HG02973 (cell line): ENCODE results near the gene ITGB8.
A peak's percentile ranks its signal among the peaks of the same experiment; 100 is the strongest.
"Not testable (repeated sequence)": the region's sequence is repeated elsewhere in the genome, so short reads cannot be mapped to it uniquely, and the experiment has no call there.

Experiments used
- ATAC-seq: cut with Tn5 transposase; IDR thresholded peaks from one replicate; pipeline ENCODE4 v1.9.1; 2021; ENCODE audit warnings: moderate library complexity; ENCODE audit not compliant: unreplicated experiment

ITGB8 gene

GRCh38 chr7:20330239-20330927 is at the start of gene ITGB8:
Gene ITGB8, plus strand, starts transcription at chr7:20330900. Its CDS starts 907 bp downstream, at chr7:20331807.
- peak; percentile 48 for ATAC-seq

GRCh38 chr7:20282959-20283358 is 47.7 kb upstream of the ITGB8 start:
- no peak for ATAC-seq

- no peak for ATAC-seq
Observed at GRCh38 chr7:20283385-20283784, 47.3 kb upstream of the ITGB8 start.

GRCh38 chr7:20284003-20284770 is 46.5 kb upstream of the ITGB8 start:
- ATAC-seq: no peak

GRCh38 chr7:20284771-20285143 is 45.9 kb upstream of the ITGB8 start:
- ATAC-seq: no peak

GRCh38 chr7:20287317-20287716 is 43.4 kb upstream of the ITGB8 start:
- no peak for ATAC-seq

GRCh38 chr7:20288036-20288435 is 42.7 kb upstream of the ITGB8 start:
- no peak for ATAC-seq

GRCh38 chr7:20290505-20291111 is 40.1 kb upstream of the ITGB8 start:
- ATAC-seq: no peak

GRCh38 chr7:20293336-20293735 is 37.4 kb upstream of the ITGB8 start:
- no peak for ATAC-seq

- ATAC-seq: no peak
Observed at GRCh38 chr7:20296444-20296843, 34.3 kb upstream of the ITGB8 start.

GRCh38 chr7:20296901-20297300 is 33.8 kb upstream of the ITGB8 start:
- ATAC-seq: no peak

GRCh38 chr7:20298486-20298901 is 32.2 kb upstream of the ITGB8 start:
- ATAC-seq: no peak

GRCh38 chr7:20299145-20299544 is 31.6 kb upstream of the ITGB8 start:
- no peak for ATAC-seq

- peak; percentile 50 for ATAC-seq
Observed at GRCh38 chr7:20299647-20300312, 30.9 kb upstream of the ITGB8 start.

GRCh38 chr7:20301311-20301939 is 29.3 kb upstream of the ITGB8 start:
- ATAC-seq: peak; percentile 39

GRCh38 chr7:20302300-20302699 is 28.4 kb upstream of the ITGB8 start:
- not testable (repeated sequence) for ATAC-seq

- no peak for ATAC-seq
Observed at GRCh38 chr7:20302891-20303290, 27.8 kb upstream of the ITGB8 start.

- ATAC-seq: no peak
Observed at GRCh38 chr7:20304366-20304765, 26.3 kb upstream of the ITGB8 start.

GRCh38 chr7:20305726-20306125 is 25.0 kb upstream of the ITGB8 start:
- no peak for ATAC-seq

GRCh38 chr7:20306180-20306946 is 24.3 kb upstream of the ITGB8 start:
- ATAC-seq: no peak
